Breast epithelium (tissue), 4 donors: ENCODE results near the gene MGST2. TPM values are rescaled to one million over a fixed set of nuclear protein-coding genes. Genes with fewer than 3 reads are reported as not detected.

Experiments used
- DNase-seq, 2 donors: peaks; one replicate each; pipeline ENCODE4 v3.0.0-alpha.2; 2019; ENCODE audit warnings: low spot score in 2 of 2
- H3K27ac ChIP-seq, 2 donors: fragments of 200-600 bp; sonication (generic) in 1 of 2; one replicate each; pipeline ENCODE4 v1.5.1; 2016 to 2019; ENCODE audit warnings: mild to moderate bottlenecking in 1 of 2
- H3K27me3 ChIP-seq, 2 donors: fragments of 200-600 bp; sonication (generic) in 1 of 2; one replicate each; pipeline versions ENCODE4 v1.5.1 to v1.6.0; 2017 to 2019; ENCODE audit warnings: control low read depth in 1 of 2, mild to moderate bottlenecking in 1 of 2
- H3K36me3 ChIP-seq: fragments of 200-600 bp; one replicate; pipeline ENCODE4 v1.5.1; 2019
- H3K4me1 ChIP-seq, 2 donors: fragments of 200-600 bp; sonication (generic); one replicate each; pipeline ENCODE4 v1.5.1; 2016 to 2019; ENCODE audit warnings: control low read depth in 1 of 2
- H3K4me3 ChIP-seq, 3 donors: fragments of 200-600 bp; sonication (generic); 1 replicate in 2 of 3; 2 replicates in 1 of 3; pipeline ENCODE4 v1.5.1; 2016 to 2019; ENCODE audit warnings: mild to moderate bottlenecking in 3 of 3, moderate library complexity in 2 of 3
- H3K9me3 ChIP-seq, 2 donors: fragments of 200-600 bp; sonication (generic) in 1 of 2; one replicate each; pipeline ENCODE4 v1.5.1; 2016 to 2019; ENCODE audit warnings: control low read depth in 1 of 2
- CTCF ChIP-seq, 3 donors: fragments of 450-650 bp; IDR thresholded peaks; one replicate each; pipeline ENCODE4 v1.5.1; 2016 to 2017; ENCODE audit warnings: antibody characterized with exemption in 3 of 3, mild to moderate bottlenecking in 3 of 3, moderate library complexity in 3 of 3
- POLR2A ChIP-seq: fragments of 450-650 bp; IDR thresholded peaks from one replicate; pipeline ENCODE4 v1.6.1; 2016; ENCODE audit warnings: antibody characterized with exemption, mild to moderate bottlenecking, moderate library complexity
- POLR2AphosphoS5 ChIP-seq, 3 donors: sonication (generic); formaldehyde crosslinking; IDR thresholded peaks; one replicate each; pipeline ENCODE4 v1.6.1; 2017; ENCODE audit warnings: antibody characterized with exemption in 3 of 3
- intact Hi-C: fragments of 100-400 bp; cut with DNase I; formaldehyde crosslinking; loops from one replicate; pipeline ENCODE4 v1.15.1; 2023; ENCODE audit warnings: low total_unique reads
- total RNA-seq, 3 donors: library from RNA; depleted of rRNA; stranded (reverse); fragments of >200 nt; gene quantifications; one replicate each; pipeline ENCODE4 v1.1.0, GENCODE V29; 2016

The MGST2 gene
- total RNA-seq, 3 donors from 2014 or later: 29.1 to 58.7 (median 50.5) TPM

- Histone ChIP-seq H3K27ac (no peak overlapping the region), H3K4me3 (no peak overlapping the region), H3K27me3 (no peaks in the 10 kb centered on the region), H3K9me3 (no peaks in the 10 kb centered on the region), H3K4me1 (no peaks in the 10 kb centered on the region), H3K36me3 (no peaks in the 10 kb centered on the region)
- no peak for TF ChIP-seq CTCF (IDR thresholded peaks at IDR 0.05)
- TF ChIP-seq POLR2AphosphoS5 (IDR thresholded peaks at IDR 0.05): no peak
- no peak for TF ChIP-seq POLR2A
- DNase-seq: no peak
- intact Hi-C loops: no loop called here
These were observed 4.3 kb downstream of the MGST2 start for GRCh38 chr4:139669890-139670289.

- DNase-seq: no peak
- intact Hi-C loops: no loop called here
- Histone ChIP-seq H3K36me3 (no peaks in the 10 kb centered on the region), H3K9me3 (no peaks in the 10 kb centered on the region), H3K27ac (no peak overlapping the region), H3K4me3 (no peak overlapping the region), H3K4me1 (no peaks in the 10 kb centered on the region), H3K27me3 (no peaks in the 10 kb centered on the region)
- no peak for TF ChIP-seq CTCF (IDR thresholded peaks at IDR 0.05)
- TF ChIP-seq POLR2A: no peak
- no peak for TF ChIP-seq POLR2AphosphoS5 (IDR thresholded peaks at IDR 0.05)
These were observed 5.2 kb downstream of the MGST2 start for GRCh38 chr4:139670775-139671174.

- no peak for TF ChIP-seq POLR2A
- no peak for TF ChIP-seq POLR2AphosphoS5 (IDR thresholded peaks at IDR 0.05)
- no peak for TF ChIP-seq CTCF (IDR thresholded peaks at IDR 0.05)
- H3K4me1 ChIP-seq: no peaks in the 10 kb centered on the region
- H3K36me3 ChIP-seq: no peaks in the 10 kb centered on the region
- no peak overlapping the region for H3K4me3 ChIP-seq
- H3K9me3 ChIP-seq: no peaks in the 10 kb centered on the region
- H3K27me3 ChIP-seq: no peaks in the 10 kb centered on the region
- no peak for DNase-seq
- intact Hi-C loops: no loop called here
- H3K27ac ChIP-seq: no peak overlapping the region
These were observed 6.6 kb downstream of the MGST2 start for GRCh38 chr4:139672215-139672614.

- no peak for DNase-seq
- no peak overlapping the region for H3K27ac ChIP-seq
- no peaks in the 10 kb centered on the region for H3K9me3 ChIP-seq
- H3K36me3 ChIP-seq: no peaks in the 10 kb centered on the region
- no peaks in the 10 kb centered on the region for H3K27me3 ChIP-seq
- no peak for TF ChIP-seq POLR2AphosphoS5 (IDR thresholded peaks at IDR 0.05)
- intact Hi-C loops: no loop called here
- no peaks in the 10 kb centered on the region for H3K4me1 ChIP-seq
- no peak overlapping the region for H3K4me3 ChIP-seq
These were observed 7.1 kb downstream of the MGST2 start for GRCh38 chr4:139672732-139673131.

GRCh38 chr4:139674875-139675550 is 9.4 kb downstream of the MGST2 start:
- intact Hi-C loops: no loop called here
- TF ChIP-seq CTCF (IDR thresholded peaks at IDR 0.05) (no peak), POLR2AphosphoS5 (IDR thresholded peaks at IDR 0.05) (no peak), POLR2A (no peak)
- no peaks in the 10 kb centered on the region for H3K27me3 ChIP-seq
- H3K4me1 ChIP-seq: no peaks in the 10 kb centered on the region
- no peak for DNase-seq
- H3K4me3 ChIP-seq: no peak overlapping the region
- no peaks in the 10 kb centered on the region for H3K9me3 ChIP-seq
- no peak overlapping the region for H3K27ac ChIP-seq
- H3K36me3 ChIP-seq: no peaks in the 10 kb centered on the region
